Measurements from ENCODE around the gene RHEBL1. TPM values are rescaled to one million over a fixed set of nuclear protein-coding genes. Genes with fewer than 3 reads are reported as not detected.

RHEBL1 gene
- total and polyA plus RNA-seq, 2 of the 4 experiments (the other 2 are of a cell fraction) = 0.62 to 0.72 TPM

Other genes starting within 250 kb of the RHEBL1 start
- 81.9 and 92.5 TPM in 2 replicates for gene DDX23, start 217.8 kb downstream of the RHEBL1 start, total RNA-seq (2012; rRNA removed)
- 59.1 and 61.8 TPM in 2 replicates for gene DDX23, start 217.8 kb downstream of the RHEBL1 start, polyA plus RNA-seq (2012; rRNA removed)
- under 0.01 TPM in 1 of 2 replicates, not detected in the other for gene RND1, start 204.1 kb downstream of the RHEBL1 start, total RNA-seq (2012; rRNA removed)
- 0.21 and 0.26 TPM in 2 replicates for gene RND1, start 204.1 kb downstream of the RHEBL1 start, polyA plus RNA-seq (2012; rRNA removed)
- 4.7 and 5.0 TPM in 2 replicates for gene FKBP11, start 144.5 kb downstream of the RHEBL1 start, total RNA-seq (2012; rRNA removed)
- 40.0 and 44.1 TPM in 2 replicates for gene FKBP11, start 144.5 kb downstream of the RHEBL1 start, polyA plus RNA-seq (2012; rRNA removed)
- gene ARF3, start 112.5 kb downstream of the RHEBL1 start, total RNA-seq (2012; rRNA removed) = 97.7 and 103 TPM in 2 replicates
- 198 and 222 TPM in 2 replicates for gene ARF3, start 112.5 kb downstream of the RHEBL1 start, polyA plus RNA-seq (2012; rRNA removed)
- under 0.01 TPM in 2 replicates for gene WNT10B, start 98.2 kb downstream of the RHEBL1 start, total RNA-seq (2012; rRNA removed)
- 0.26 and 0.53 TPM in 2 replicates for gene WNT10B, start 98.2 kb downstream of the RHEBL1 start, polyA plus RNA-seq (2012; rRNA removed)
- gene WNT1, start 91.7 kb downstream of the RHEBL1 start, total RNA-seq (2012; rRNA removed) = not detected in 2 replicates
- gene WNT1, start 91.7 kb downstream of the RHEBL1 start, polyA plus RNA-seq (2012; rRNA removed) = not detected in 2 replicates
- under 0.01 and 0.18 TPM in 2 replicates for gene DDN, start 70.6 kb downstream of the RHEBL1 start, total RNA-seq (2012; rRNA removed)
- 0.21 and 0.22 TPM in 2 replicates for gene DDN, start 70.6 kb downstream of the RHEBL1 start, polyA plus RNA-seq (2012; rRNA removed)
- gene PRKAG1, start 51.2 kb downstream of the RHEBL1 start, total RNA-seq (2012; rRNA removed) = 76.4 and 106 TPM in 2 replicates
- gene PRKAG1, start 51.2 kb downstream of the RHEBL1 start, polyA plus RNA-seq (2012; rRNA removed) = 67.8 and 81.1 TPM in 2 replicates
- 6.6 and 10.0 TPM in 2 replicates for gene KMT2D, start 9.2 kb downstream of the RHEBL1 start, total RNA-seq (2012; rRNA removed)
- 24.8 and 25.2 TPM in 2 replicates for gene KMT2D, start 9.2 kb downstream of the RHEBL1 start, polyA plus RNA-seq (2012; rRNA removed)
- gene DHH, start 24.8 kb upstream of the RHEBL1 start, total RNA-seq (2012; rRNA removed) = under 0.01 TPM in 2 replicates
- 0.01 and 0.07 TPM in 2 replicates for gene DHH, start 24.8 kb upstream of the RHEBL1 start, polyA plus RNA-seq (2012; rRNA removed)
- 18.1 and 33.0 TPM in 2 replicates for gene LMBR1L, start 40.9 kb upstream of the RHEBL1 start, total RNA-seq (2012; rRNA removed)
- 44.6 and 46.3 TPM in 2 replicates for gene LMBR1L, start 40.9 kb upstream of the RHEBL1 start, polyA plus RNA-seq (2012; rRNA removed)
- gene TUBA1B, start 61.4 kb upstream of the RHEBL1 start, total RNA-seq (2012; rRNA removed) = 4,476 and 5,195 TPM in 2 replicates
- 4,221 and 4,665 TPM in 2 replicates for gene TUBA1B, start 61.4 kb upstream of the RHEBL1 start, polyA plus RNA-seq (2012; rRNA removed)
- gene TUBA1A, start 119.1 kb upstream of the RHEBL1 start, total RNA-seq (2012; rRNA removed) = 2,389 and 2,832 TPM in 2 replicates
- 2,096 and 2,105 TPM in 2 replicates for gene TUBA1A, start 119.1 kb upstream of the RHEBL1 start, polyA plus RNA-seq (2012; rRNA removed)
- gene TUBA1C, start 195.1 kb upstream of the RHEBL1 start, total RNA-seq (2012; rRNA removed) = 1,144 and 1,420 TPM in 2 replicates
- 2,555 and 2,715 TPM in 2 replicates for gene TUBA1C, start 195.1 kb upstream of the RHEBL1 start, polyA plus RNA-seq (2012; rRNA removed)
- not detected in 2 replicates for gene PRPH, start 225.2 kb upstream of the RHEBL1 start, total RNA-seq (2012; rRNA removed)
- gene PRPH, start 225.2 kb upstream of the RHEBL1 start, polyA plus RNA-seq (2012; rRNA removed) = not detected in 2 replicates

Data from IMR-90 (cell line).